Thyroid gland (tissue), 4 donors: Measurements from ENCODE around the gene C1orf52. TPM values are rescaled to one million over a fixed set of nuclear protein-coding genes. Genes with fewer than 3 reads are reported as not detected.

Experiments
- DNase-seq, 2 donors: peaks; one replicate each; pipeline ENCODE4 v3.0.0-alpha.2; 2019
- H3K27ac ChIP-seq, 3 donors: fragments of 200-600 bp; sonication (generic); 1 replicate in 2 of 3; 2 replicates in 1 of 3; pipeline ENCODE4 v1.5.1; 2016 to 2019; ENCODE audit warnings: mild to moderate bottlenecking in 1 of 3, moderate library complexity in 1 of 3
- H3K27me3 ChIP-seq: fragments of 200-600 bp; sonication (generic); one replicate; pipeline ENCODE4 v1.5.1; 2019
- H3K36me3 ChIP-seq, 2 donors: fragments of 200-600 bp; sonication (generic); one replicate each; pipeline ENCODE4 v1.5.1; 2016 to 2019
- H3K4me1 ChIP-seq, 2 donors: fragments of 200-600 bp; sonication (generic); one replicate each; pipeline ENCODE4 v1.5.1; 2017 to 2019
- H3K4me3 ChIP-seq, 3 donors: fragments of 200-600 bp; sonication (generic); replicated peaks in 1 of 3; 1 replicate in 2 of 3; 2 replicates in 1 of 3; pipeline ENCODE4 v1.5.1; 2016; ENCODE audit warnings: mild to moderate bottlenecking in 1 of 3
- H3K9me3 ChIP-seq: fragments of 200-600 bp; sonication (generic); one replicate; pipeline ENCODE4 v1.5.1; 2017
- CTCF ChIP-seq, 6 experiments: fragments of 200-600 bp in 3 of 6; fragments of 450-650 bp in 3 of 6; sonication (generic) in 3 of 6; IDR thresholded peaks; one replicate each; pipeline ENCODE4 v1.5.1; 2016 to 2019; ENCODE audit warnings: antibody characterized with exemption in 6 of 6, mild to moderate bottlenecking in 2 of 6, inconsistent platforms in 1 of 6, moderate library complexity in 1 of 6
- POLR2A ChIP-seq, 2 donors: fragments of 450-650 bp; IDR thresholded peaks; one replicate each; pipeline ENCODE4 v1.6.1; 2017; ENCODE audit warnings: antibody characterized with exemption in 2 of 2, mild to moderate bottlenecking in 2 of 2, moderate library complexity in 1 of 2
- WGBS, 2 donors: methylation state at CpG; one replicate each; pipeline ENCODE4 v1.1.5; 2017; 5-methylcytosine and 5-hydroxymethylcytosine counted together
- intact Hi-C: fragments of 100-400 bp; cut with DNase I; formaldehyde crosslinking; loops from one replicate; pipeline ENCODE4 v1.15.1; 2023
- total RNA-seq, 4 donors: library from RNA; depleted of rRNA; stranded (reverse); fragments of >200 nt; gene quantifications; one replicate each; pipeline ENCODE4 v1.2.3, GENCODE V29; 2016

Gene C1orf52
- total RNA-seq, 4 donors from 2014 or later, result 9.0 to 28.7 (median 17.5) TPM

DNA sequence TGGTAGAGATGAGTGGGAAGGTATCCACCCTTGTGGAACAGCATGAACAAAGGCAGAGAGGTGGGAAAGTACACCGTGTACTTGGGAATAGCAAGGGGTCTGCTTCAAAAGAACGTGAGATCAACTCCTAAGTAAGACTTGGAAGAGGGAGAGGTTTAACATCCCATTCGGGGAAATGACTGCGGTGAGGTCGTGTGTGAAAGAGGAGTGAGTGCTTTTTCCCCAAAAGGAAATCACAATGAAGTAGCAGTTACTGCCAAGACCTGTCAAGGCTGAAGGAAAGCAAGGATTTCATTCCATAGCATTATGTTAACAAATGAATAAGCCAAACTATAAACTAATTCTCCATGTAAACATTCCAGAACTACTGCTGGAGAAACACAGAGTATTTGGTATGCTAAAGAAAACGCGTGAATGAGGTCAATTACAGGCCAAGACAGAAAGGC, 38.7 kb downstream of the C1orf52 start:
- Histone ChIP-seq H3K27me3 (no peaks in the 10 kb centered on the region), H3K4me3 (no peak overlapping the region), H3K27ac (no peak overlapping the region), H3K4me1 (peaks cover 16 to 18% of the 10 kb centered on the region in 2 donors), H3K36me3 (no peaks in the 10 kb centered on the region), H3K9me3 (no peaks in the 10 kb centered on the region)
- TF ChIP-seq CTCF (IDR thresholded peaks at IDR 0.05) (no peak), POLR2A (IDR thresholded peaks at IDR 0.05) (no peak)
- DNase-seq, result no peak
- 46 to 49% methylated on average over 7 of the region's 7 CpGs for WGBS, 2 donors
- intact Hi-C loops, result no loop called here

DNA sequence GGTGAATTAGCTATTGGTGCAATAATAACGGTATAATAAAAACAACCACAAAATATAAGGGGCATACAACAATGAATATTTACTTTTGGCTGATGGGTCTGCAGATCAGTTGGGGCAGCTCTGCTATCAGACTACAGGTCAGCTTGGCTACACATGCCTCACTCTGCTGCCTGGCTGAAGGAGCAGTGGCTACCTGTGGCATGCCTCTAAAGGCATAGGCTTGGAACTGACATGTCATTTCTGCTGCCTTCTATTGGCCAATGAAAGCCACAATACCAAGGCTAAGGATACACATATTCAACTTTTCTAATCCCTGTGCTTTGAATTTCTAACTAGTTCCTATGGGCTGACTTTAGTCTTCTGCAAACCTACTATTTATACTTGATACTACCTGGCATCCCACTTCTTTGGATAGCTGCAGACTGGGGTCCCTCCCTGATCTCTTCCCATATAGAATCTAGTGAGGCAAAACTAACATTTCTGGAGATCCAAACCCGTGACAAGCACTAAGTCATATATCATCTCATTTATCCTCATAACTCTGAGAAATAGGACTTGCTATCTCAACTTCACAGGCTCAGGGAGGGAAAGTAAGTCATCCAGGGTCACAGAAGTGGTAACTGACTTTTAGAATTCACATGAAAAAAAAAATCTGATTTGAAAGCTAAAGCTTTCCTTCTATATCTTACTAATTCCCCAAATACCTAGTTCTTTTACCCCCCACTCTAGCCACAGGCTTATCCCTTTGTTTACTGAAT, 39.4 kb downstream of the C1orf52 start:
- DNase-seq, result no peak
- Histone ChIP-seq H3K36me3 (no peaks in the 10 kb centered on the region), H3K9me3 (no peaks in the 10 kb centered on the region), H3K27ac (no peak overlapping the region), H3K4me3 (no peak overlapping the region), H3K27me3 (no peaks in the 10 kb centered on the region), H3K4me1 (peaks cover 9 to 10% of the 10 kb centered on the region in 2 donors)
- TF ChIP-seq POLR2A (IDR thresholded peaks at IDR 0.05) (no peak), CTCF (IDR thresholded peaks at IDR 0.05) (no peak)
- 88 to 93% methylated on average over 2 of the region's 2 CpGs for WGBS, 2 donors
- intact Hi-C loops, result no loop called here

DNA sequence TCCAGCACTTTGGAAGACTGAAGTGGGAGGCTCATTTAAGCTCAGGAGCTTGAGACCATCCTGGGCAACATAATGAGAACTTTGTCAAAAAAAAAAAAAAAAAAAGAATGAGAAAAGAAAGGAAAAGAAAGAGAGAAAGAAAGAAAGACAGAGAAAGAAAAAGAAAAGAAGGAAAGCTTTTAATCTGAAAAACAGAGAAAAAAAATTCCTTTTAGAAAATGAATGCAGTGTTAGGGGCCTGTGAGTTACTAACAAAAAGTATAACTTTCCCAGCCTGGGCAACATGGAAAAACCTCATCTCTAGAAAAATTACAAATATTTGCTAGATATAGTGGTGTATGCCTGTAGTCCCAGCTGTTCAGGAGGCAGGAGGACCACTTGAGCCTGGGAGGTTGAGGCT, 42.8 kb downstream of the C1orf52 start:
- Histone ChIP-seq H3K9me3 (no peaks in the 10 kb centered on the region), H3K36me3 (no peaks in the 10 kb centered on the region), H3K4me3 (no peak overlapping the region), H3K27ac (no peak overlapping the region), H3K4me1 (no peaks in the 10 kb centered on the region), H3K27me3 (no peaks in the 10 kb centered on the region)
- intact Hi-C loops, result no loop called here
- no peak for DNase-seq
- TF ChIP-seq CTCF (IDR thresholded peaks at IDR 0.05) (no peak), POLR2A (IDR thresholded peaks at IDR 0.05) (no peak)

DNA sequence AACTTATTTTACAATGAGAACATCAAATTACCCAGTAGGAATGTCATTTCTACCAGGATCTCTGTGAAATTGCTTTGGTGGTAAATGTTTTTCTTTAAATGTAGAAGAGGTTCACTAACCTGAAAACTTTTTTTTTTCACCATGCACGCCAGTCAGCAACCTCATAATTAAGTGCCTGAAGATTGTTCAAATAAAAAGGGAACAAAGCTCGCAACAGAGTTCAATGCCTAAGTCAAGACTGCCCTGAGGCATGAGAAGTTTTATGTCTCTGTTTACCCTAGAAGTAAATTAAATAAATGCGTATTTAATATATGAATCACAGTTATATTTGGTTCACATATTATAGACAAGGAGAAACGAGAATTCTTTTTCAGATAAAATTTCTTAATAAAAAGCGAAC, 44.8 kb downstream of the C1orf52 start:
- Histone ChIP-seq H3K27me3 (no peaks in the 10 kb centered on the region), H3K27ac (no peak overlapping the region), H3K4me1 (no peaks in the 10 kb centered on the region), H3K9me3 (no peaks in the 10 kb centered on the region), H3K4me3 (no peak overlapping the region), H3K36me3 (no peaks in the 10 kb centered on the region)
- intact Hi-C loops, result no loop called here
- WGBS, 2 donors, result 86 to 88% methylated on average over 5 of the region's 5 CpGs
- DNase-seq, result no peak
- TF ChIP-seq POLR2A (IDR thresholded peaks at IDR 0.05) (no peak), CTCF (IDR thresholded peaks at IDR 0.05) (no peak)

DNA sequence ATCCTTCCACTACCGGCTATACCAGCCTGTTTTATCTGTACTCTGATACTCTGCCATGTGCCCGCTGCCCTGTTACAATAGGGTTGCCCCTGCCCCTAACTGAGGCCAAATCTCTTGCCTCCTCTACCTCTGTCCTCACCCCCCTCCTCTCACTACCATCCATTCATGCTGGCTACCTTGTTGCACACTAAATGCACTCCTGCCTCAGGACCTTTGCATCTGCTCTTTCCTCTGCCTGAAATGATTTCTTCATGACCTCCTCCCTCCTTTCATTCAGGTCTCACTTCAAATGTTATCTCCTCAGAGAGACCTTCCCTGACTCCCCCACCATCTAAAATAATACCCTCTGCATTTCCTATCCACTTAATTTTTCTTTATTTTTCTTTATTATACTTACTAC, 51.0 kb downstream of the C1orf52 start:
- Histone ChIP-seq H3K27me3 (no peaks in the 10 kb centered on the region), H3K9me3 (no peaks in the 10 kb centered on the region), H3K36me3 (no peaks in the 10 kb centered on the region), H3K27ac (no peak overlapping the region), H3K4me1 (no peaks in the 10 kb centered on the region), H3K4me3 (no peak overlapping the region)
- TF ChIP-seq CTCF (IDR thresholded peaks at IDR 0.05) (no peak), POLR2A (IDR thresholded peaks at IDR 0.05) (no peak)
- no peak for DNase-seq
- intact Hi-C loops, result no loop called here
- WGBS, 2 donors, result 85% methylated on average over 2 of the region's 2 CpGs
